ENCODE data around the gene PDE5A.

DNA sequence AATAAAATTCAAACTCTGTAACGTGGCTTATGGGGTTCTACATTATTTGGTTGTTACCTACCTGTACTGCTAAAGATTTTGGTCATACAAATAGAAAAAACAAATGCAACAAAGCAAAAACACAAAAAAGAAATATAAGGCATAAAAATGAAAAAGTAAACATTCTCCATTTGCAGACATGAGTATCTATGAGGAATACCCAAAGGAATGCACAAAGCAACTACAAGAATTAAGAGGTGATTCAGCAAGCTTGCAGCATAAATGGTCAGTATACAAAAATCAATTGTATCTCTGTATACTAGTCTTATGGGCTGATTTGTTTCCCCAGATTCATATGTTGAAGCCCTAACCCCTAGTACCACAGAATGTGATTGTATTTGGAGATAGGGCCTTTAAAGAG is 3.6 kb upstream of the PDE5A start:
- TF ChIP-seq ZNF311 (tag by site-specific recombination; IDR thresholded peaks at IDR 0.05; ENCODE audit: borderline replicate concordance), result no peak
- TF ChIP-seq, protein P1, sequence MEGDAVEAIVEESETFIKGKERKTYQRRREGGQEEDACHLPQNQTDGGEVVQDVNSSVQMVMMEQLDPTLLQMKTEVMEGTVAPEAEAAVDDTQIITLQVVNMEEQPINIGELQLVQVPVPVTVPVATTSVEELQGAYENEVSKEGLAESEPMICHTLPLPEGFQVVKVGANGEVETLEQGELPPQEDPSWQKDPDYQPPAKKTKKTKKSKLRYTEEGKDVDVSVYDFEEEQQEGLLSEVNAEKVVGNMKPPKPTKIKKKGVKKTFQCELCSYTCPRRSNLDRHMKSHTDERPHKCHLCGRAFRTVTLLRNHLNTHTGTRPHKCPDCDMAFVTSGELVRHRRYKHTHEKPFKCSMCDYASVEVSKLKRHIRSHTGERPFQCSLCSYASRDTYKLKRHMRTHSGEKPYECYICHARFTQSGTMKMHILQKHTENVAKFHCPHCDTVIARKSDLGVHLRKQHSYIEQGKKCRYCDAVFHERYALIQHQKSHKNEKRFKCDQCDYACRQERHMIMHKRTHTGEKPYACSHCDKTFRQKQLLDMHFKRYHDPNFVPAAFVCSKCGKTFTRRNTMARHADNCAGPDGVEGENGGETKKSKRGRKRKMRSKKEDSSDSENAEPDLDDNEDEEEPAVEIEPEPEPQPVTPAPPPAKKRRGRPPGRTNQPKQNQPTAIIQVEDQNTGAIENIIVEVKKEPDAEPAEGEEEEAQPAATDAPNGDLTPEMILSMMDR (tag by site-specific recombination; IDR thresholded peaks at IDR 0.05), result no peak
- no peak for TF ChIP-seq ZNF133 (tag by site-specific recombination; IDR thresholded peaks at IDR 0.05)
- TF ChIP-seq ZNF37A (tag by site-specific recombination; IDR thresholded peaks at IDR 0.05), result no peak

Measured in HEK293 (cell line).